H9 (cell line): ENCODE measurements around the gene SYNE3. TPM values are rescaled to one million over a fixed set of nuclear protein-coding genes. Genes with fewer than 3 reads are reported as not detected.

Experiments used
- DNase-seq: peaks from one replicate; pipeline ENCODE4 v3.0.0-alpha.2; 2017
- H2AFZ ChIP-seq: one replicate; pipeline ENCODE4 v1.6.1; 2013; ENCODE audit warnings: mild to moderate bottlenecking, low read length, control low read depth, moderate library complexity
- H2AK5ac ChIP-seq: 2 replicates; pipeline ENCODE4 v1.6.1; 2013; ENCODE audit warnings: low read length, control low read depth, mixed read lengths; ENCODE audit not compliant: insufficient read length
- H2BK120ac ChIP-seq: one replicate; pipeline ENCODE4 v1.6.1; 2013; ENCODE audit warnings: low read depth, mild to moderate bottlenecking, low read length, control low read depth, inconsistent platforms; ENCODE audit not compliant: poor library complexity, severe bottlenecking
- H2BK12ac ChIP-seq: 2 replicates; pipeline ENCODE4 v1.6.1; 2013; ENCODE audit warnings: low read length, control low read depth, mixed read lengths, low read depth; ENCODE audit not compliant: insufficient read length
- H2BK15ac ChIP-seq: 2 replicates; pipeline ENCODE4 v1.6.1; 2013; ENCODE audit warnings: low read depth, low read length, control low read depth
- H2BK20ac ChIP-seq: one replicate; pipeline ENCODE4 v1.6.1; 2013; ENCODE audit warnings: low read depth, mild to moderate bottlenecking, low read length, control low read depth, inconsistent platforms; ENCODE audit not compliant: poor library complexity, severe bottlenecking
- H2BK5ac ChIP-seq: 2 replicates; pipeline ENCODE4 v1.6.1; 2013; ENCODE audit warnings: low read length, control low read depth, mixed read lengths; ENCODE audit not compliant: insufficient read length
- H3K14ac ChIP-seq: 2 replicates; pipeline ENCODE4 v1.6.1; 2013; ENCODE audit warnings: low read length, control low read depth; ENCODE audit not compliant: insufficient read depth
- H3K18ac ChIP-seq: 2 replicates; pipeline ENCODE4 v1.6.1; 2013; ENCODE audit warnings: low read depth, mild to moderate bottlenecking, mixed read lengths, low read length, control low read depth; ENCODE audit not compliant: insufficient read length
- H3K23ac ChIP-seq: 2 replicates; pipeline ENCODE4 v1.6.1; 2013; ENCODE audit warnings: low read length, control low read depth, mixed read lengths, low read depth; ENCODE audit not compliant: insufficient read length
- H3K23me2 ChIP-seq: 2 replicates; pipeline ENCODE4 v1.6.1; 2013; ENCODE audit warnings: low read depth, mild to moderate bottlenecking, mixed read lengths, low read length, control low read depth; ENCODE audit not compliant: insufficient read length, poor library complexity, severe bottlenecking
- H3K27ac ChIP-seq: 2 replicates; pipeline ENCODE4 v1.5.1; 2013; ENCODE audit warnings: low read length, control low read depth, mixed read lengths, low read depth; ENCODE audit not compliant: insufficient read length
- H3K27me3 ChIP-seq: 2 replicates; pipeline ENCODE4 v1.6.1; 2013; ENCODE audit warnings: low read length, control low read depth, inconsistent platforms; ENCODE audit not compliant: insufficient read depth
- H3K4ac ChIP-seq: 2 replicates; pipeline ENCODE4 v1.6.1; 2013; ENCODE audit warnings: low read depth, mild to moderate bottlenecking, control low read depth, inconsistent platforms, low read length, moderate library complexity
- H3K4me1 ChIP-seq: 2 replicates; pipeline ENCODE4 v1.6.1; 2013; ENCODE audit warnings: low read length, control low read depth, inconsistent platforms; ENCODE audit not compliant: insufficient read depth
- H3K4me2 ChIP-seq: 2 replicates; pipeline ENCODE4 v1.6.1; 2013; ENCODE audit warnings: low read length, control low read depth, mixed read lengths; ENCODE audit not compliant: insufficient read length, insufficient read depth
- H3K56ac ChIP-seq: 2 replicates; pipeline ENCODE4 v1.6.1; 2013; ENCODE audit warnings: low read depth, mild to moderate bottlenecking, mixed read lengths, low read length, control low read depth; ENCODE audit not compliant: insufficient read length
- H3K79me1 ChIP-seq: 2 replicates; pipeline ENCODE4 v1.6.1; 2013; ENCODE audit warnings: low read depth, mild to moderate bottlenecking, moderate library complexity, low read length, control low read depth, inconsistent platforms; ENCODE audit not compliant: insufficient read depth, poor library complexity, severe bottlenecking
- H3K79me2 ChIP-seq: 2 replicates; pipeline ENCODE4 v1.6.1; 2013; ENCODE audit warnings: low read length, control low read depth, inconsistent platforms; ENCODE audit not compliant: insufficient read depth
- H3K9ac ChIP-seq: 2 replicates; pipeline ENCODE4 v1.6.1; 2013; ENCODE audit warnings: low read length, control low read depth, mixed read lengths; ENCODE audit not compliant: insufficient read length; ENCODE audit errors: extremely low read depth
- H3K9me3 ChIP-seq: one replicate; pipeline ENCODE4 v1.6.1; 2013; ENCODE audit warnings: low read depth, low read length, inconsistent platforms; ENCODE audit not compliant: control insufficient read depth
- H3T11ph ChIP-seq: one replicate; pipeline ENCODE4 v1.6.1; 2013; ENCODE audit warnings: mild to moderate bottlenecking, low read length, control low read depth, inconsistent platforms
- H4K20me1 ChIP-seq: one replicate; pipeline ENCODE4 v1.6.1; 2013; ENCODE audit not compliant: control insufficient read depth, insufficient read length, insufficient read depth
- H4K5ac ChIP-seq: 2 replicates; pipeline ENCODE4 v1.6.1; 2013; ENCODE audit warnings: low read depth, mild to moderate bottlenecking, mixed read lengths, low read length, control low read depth; ENCODE audit not compliant: insufficient read length
- H4K8ac ChIP-seq: replicated peaks from 2 replicates; pipeline ENCODE4 v1.6.1; 2013; ENCODE audit warnings: low read length, control low read depth, mixed read lengths, low read depth; ENCODE audit not compliant: insufficient read length
- H4K91ac ChIP-seq: 2 replicates; pipeline ENCODE4 v1.6.1; 2013; ENCODE audit warnings: low read depth, mild to moderate bottlenecking, moderate library complexity, mixed read lengths, low read length, control low read depth; ENCODE audit not compliant: insufficient read length
- H3K27ac Mint-ChIP-seq, 3 experiments: 2 replicates in 2 of 3; 3 replicates in 1 of 3; pipeline ENCODE4 v1.8.0; 2020 to 2021; ENCODE audit warnings: mixed read lengths in 3 of 3, mild to moderate bottlenecking in 1 of 3, moderate library complexity in 1 of 3
- H3K27me3 Mint-ChIP-seq: 2 replicates; pipeline ENCODE4 v1.8.0; 2021; ENCODE audit warnings: low read depth, mild to moderate bottlenecking, moderate library complexity, mixed read lengths
- H3K36me3 Mint-ChIP-seq, 3 experiments: 2 replicates in 2 of 3; 3 replicates in 1 of 3; pipeline ENCODE4 v1.8.0; 2020 to 2021; ENCODE audit warnings: low read depth in 3 of 3, mixed read lengths in 3 of 3; ENCODE audit not compliant: insufficient read depth in 1 of 3
- H3K4me1 Mint-ChIP-seq, 2 experiments: 2 replicates each; pipeline ENCODE4 v1.8.0; 2020; ENCODE audit warnings: mixed read lengths in 2 of 2
- H3K4me3 Mint-ChIP-seq, 2 experiments: 2 replicates in 1 of 2; 3 replicates in 1 of 2; pipeline ENCODE4 v1.8.0; 2020 to 2021; ENCODE audit warnings: mild to moderate bottlenecking in 2 of 2, mixed read lengths in 2 of 2, moderate library complexity in 1 of 2
- H3K9me3 Mint-ChIP-seq, 2 experiments: 2 replicates in 1 of 2; 3 replicates in 1 of 2; pipeline ENCODE4 v1.8.0; 2020; ENCODE audit warnings: mild to moderate bottlenecking in 2 of 2, mixed read lengths in 2 of 2, moderate library complexity in 1 of 2
- WGBS: extraction: QIAGEN DNeasy Blood & Tissue Kit; methylation state at CpG from one replicate; pipeline ENCODE4 v1.1.7; 2013; ENCODE audit warnings: missing lambda C conversion rate, low lambda C conversion rate, mixed read lengths; ENCODE audit not compliant: insufficient read length; ENCODE audit errors: extremely low coverage; 5-methylcytosine and 5-hydroxymethylcytosine counted together
- total RNA-seq: library from RNA; stranded (reverse); gene quantifications from 2 replicates; pipeline ENCODE4 v1.2.1, GENCODE V29; 2021
- TF ChIP-seq, protein P1 (sequence below): fragments of 200-600 bp; sonication (generic); conservative IDR thresholded peaks from 3 replicates; pipeline ENCODE4 v1.8.0; 2021; ENCODE audit warnings: antibody characterized with exemption, mild to moderate bottlenecking

SYNE3 gene
- total RNA-seq, 1 experiment from 2014 or later = 0.11 TPM

DNA sequence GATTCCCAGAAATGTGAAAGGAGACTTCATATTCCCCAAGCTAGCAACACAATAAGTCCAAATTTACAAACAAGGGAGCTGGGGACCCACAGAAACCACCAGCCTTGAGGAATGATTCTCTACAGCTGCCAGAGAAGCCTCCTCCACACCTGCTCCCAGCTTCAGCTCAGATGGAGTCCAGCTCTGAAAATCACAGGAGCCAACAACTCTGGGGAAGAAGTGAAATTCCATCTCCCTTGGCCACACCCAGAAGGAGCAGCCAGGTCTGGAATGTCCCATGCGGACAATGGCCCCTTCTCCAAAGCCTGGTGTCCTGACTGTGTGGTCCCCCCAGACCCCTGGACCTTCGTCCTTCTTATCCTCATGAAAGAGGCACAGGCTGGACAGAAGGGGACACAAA, 45.4 kb downstream of the SYNE3 start:
- Histone ChIP-seq H3K4me2 (no peak overlapping the region), H3K56ac (no peak overlapping the region), H4K91ac (no peak overlapping the region), H4K8ac (no peak overlapping the region), H3K23ac (no peak overlapping the region), H3T11ph (no peak overlapping the region), H3K27me3 (no peaks in the 10 kb centered on the region), H3K27ac (no peak overlapping the region), H2BK120ac (no peak overlapping the region), H2AFZ (no peak overlapping the region), H3K4ac (no peak overlapping the region), H2BK15ac (no peak overlapping the region), H2BK5ac (no peak overlapping the region), H3K23me2 (no peaks in the 10 kb centered on the region), H2BK20ac (no peak overlapping the region), H2AK5ac (no peak overlapping the region), H3K18ac (no peak overlapping the region), H3K79me1 (no peaks in the 10 kb centered on the region), H4K5ac (no peak overlapping the region), H3K9me3 (no peaks in the 10 kb centered on the region), H3K79me2 (no peaks in the 10 kb centered on the region), H3K9ac (no peak overlapping the region), H3K14ac (no peak overlapping the region), H3K4me1 (no peaks in the 10 kb centered on the region), H4K20me1 (no peaks in the 10 kb centered on the region), H2BK12ac (no peak overlapping the region)
- Mint-ChIP-seq H3K4me3 (no peak overlapping the region), H3K27ac (no peak overlapping the region), H3K36me3 (no peaks in the 10 kb centered on the region), H3K27me3 (peaks cover 18% of the 10 kb centered on the region), H3K9me3 (no peaks in the 10 kb centered on the region), H3K4me1 (0 out of 4 replicates have a peak, but pooled peaks cover 0 to 3% of the 10 kb centered on the region in 2 experiments)
- TF ChIP-seq, protein P1, sequence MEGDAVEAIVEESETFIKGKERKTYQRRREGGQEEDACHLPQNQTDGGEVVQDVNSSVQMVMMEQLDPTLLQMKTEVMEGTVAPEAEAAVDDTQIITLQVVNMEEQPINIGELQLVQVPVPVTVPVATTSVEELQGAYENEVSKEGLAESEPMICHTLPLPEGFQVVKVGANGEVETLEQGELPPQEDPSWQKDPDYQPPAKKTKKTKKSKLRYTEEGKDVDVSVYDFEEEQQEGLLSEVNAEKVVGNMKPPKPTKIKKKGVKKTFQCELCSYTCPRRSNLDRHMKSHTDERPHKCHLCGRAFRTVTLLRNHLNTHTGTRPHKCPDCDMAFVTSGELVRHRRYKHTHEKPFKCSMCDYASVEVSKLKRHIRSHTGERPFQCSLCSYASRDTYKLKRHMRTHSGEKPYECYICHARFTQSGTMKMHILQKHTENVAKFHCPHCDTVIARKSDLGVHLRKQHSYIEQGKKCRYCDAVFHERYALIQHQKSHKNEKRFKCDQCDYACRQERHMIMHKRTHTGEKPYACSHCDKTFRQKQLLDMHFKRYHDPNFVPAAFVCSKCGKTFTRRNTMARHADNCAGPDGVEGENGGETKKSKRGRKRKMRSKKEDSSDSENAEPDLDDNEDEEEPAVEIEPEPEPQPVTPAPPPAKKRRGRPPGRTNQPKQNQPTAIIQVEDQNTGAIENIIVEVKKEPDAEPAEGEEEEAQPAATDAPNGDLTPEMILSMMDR = no peak
- DNase-seq = no peak
- WGBS = no CpG with 5 or more reads among the region's 2 CpGs
